Measurements from ENCODE around the gene ACSF2.

DNA sequence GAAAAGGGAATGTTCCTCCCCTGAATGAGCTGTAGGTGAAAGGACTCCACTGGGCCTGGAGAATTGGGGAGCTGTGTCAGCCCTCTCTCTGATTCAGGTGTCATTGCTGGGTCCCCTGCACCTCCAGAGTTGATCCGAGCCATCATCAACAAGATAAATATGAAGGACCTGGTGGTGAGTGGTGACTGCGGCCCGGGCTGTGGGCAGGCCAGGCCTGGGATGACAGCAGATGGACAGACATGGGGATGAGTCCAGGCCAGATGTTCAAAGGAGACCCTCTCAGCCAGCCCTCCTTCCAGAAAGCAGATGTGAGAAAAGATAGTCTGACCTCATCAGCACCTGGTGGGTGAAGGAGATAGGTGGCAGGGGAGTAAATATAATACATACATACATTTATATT is 38.1 kb downstream of the ACSF2 start:
- TF ChIP-seq, protein P1, sequence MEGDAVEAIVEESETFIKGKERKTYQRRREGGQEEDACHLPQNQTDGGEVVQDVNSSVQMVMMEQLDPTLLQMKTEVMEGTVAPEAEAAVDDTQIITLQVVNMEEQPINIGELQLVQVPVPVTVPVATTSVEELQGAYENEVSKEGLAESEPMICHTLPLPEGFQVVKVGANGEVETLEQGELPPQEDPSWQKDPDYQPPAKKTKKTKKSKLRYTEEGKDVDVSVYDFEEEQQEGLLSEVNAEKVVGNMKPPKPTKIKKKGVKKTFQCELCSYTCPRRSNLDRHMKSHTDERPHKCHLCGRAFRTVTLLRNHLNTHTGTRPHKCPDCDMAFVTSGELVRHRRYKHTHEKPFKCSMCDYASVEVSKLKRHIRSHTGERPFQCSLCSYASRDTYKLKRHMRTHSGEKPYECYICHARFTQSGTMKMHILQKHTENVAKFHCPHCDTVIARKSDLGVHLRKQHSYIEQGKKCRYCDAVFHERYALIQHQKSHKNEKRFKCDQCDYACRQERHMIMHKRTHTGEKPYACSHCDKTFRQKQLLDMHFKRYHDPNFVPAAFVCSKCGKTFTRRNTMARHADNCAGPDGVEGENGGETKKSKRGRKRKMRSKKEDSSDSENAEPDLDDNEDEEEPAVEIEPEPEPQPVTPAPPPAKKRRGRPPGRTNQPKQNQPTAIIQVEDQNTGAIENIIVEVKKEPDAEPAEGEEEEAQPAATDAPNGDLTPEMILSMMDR (IDR thresholded peaks at IDR 0.05), result no peak
- TF ChIP-seq POLR2A (IDR thresholded peaks at IDR 0.05) (no peak), POLR2AphosphoS5 (IDR thresholded peaks at IDR 0.05) (no peak)
